GM19397 (cell line): Measurements from ENCODE around the gene SIAH3.
"Not testable (repeated sequence)": the region's sequence is repeated elsewhere in the genome, so short reads cannot be mapped to it uniquely, and the experiment has no call there.

Source experiments
- ATAC-seq: cut with Tn5 transposase; IDR thresholded peaks from one replicate; pipeline ENCODE4 v1.9.1; 2021; ENCODE audit warnings: mild to moderate bottlenecking, moderate library complexity; ENCODE audit not compliant: unreplicated experiment

Gene SIAH3

DNA sequence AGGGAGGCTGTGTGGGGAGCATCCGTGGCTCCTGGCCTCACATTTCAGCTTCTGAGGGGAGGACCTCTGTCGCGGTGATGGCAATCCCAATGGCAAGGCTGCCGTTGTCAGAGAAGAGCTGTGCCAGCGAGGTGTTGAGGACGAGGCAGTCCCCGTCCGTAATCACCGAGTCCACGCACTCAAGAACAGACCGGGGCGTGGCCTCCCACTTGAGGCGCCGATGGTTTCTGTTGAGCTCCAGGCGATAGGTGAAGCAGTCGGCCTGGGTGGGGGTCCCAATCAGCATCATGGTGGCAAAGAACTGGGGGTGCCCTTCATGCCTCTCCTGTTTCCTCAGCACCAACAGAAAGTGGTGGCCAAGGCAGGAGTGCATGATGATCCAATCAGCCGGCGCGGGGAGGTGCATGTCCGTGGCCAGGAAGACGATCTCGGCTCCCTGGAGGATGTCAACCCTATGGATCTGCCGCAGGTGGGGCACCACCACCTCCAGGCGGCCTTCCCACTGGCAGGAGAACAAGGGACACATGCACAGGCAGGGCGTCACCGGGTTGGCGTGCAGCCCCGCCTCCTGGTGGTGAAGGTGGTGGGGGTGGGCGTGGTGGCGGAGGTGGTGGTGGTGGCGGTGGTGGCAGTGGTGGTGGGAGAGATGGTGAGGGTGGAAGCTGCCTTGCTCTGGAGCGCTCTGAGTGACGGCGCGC is 68.1 kb downstream of the SIAH3 start:
- ATAC-seq = no peak

DNA sequence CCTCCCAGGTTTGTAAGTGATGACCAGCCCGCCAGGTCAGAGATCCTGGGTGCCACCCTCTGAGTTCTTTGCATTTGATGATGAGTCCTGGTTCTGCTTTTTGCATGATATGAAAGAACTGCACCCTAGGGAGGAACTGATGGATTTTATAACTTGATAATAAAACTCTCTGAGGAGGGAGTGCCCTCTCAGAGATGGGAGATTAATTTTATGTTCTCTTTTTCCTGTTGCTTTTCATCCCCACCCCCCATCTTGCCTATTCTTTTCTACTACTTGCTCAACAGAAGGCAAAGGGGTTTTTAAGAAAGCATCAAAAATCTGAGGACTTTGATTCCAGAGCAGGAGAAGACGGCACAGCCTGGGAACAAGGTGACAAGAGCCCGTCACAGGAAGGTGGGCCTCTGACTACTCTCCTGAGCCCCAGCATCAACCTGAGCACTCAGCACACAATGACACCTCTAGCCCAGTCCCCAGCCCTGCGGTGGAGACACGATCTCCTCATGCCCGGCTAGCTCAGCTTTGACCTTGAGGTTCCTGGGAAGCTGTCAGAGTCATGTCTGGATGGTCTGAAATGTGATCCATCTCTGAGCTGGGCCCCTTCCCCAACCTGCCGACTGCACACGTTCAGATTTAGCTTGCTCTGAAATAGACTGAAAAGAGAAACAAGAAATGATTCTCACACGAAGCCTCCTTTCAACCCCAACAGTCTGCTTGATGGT is 69.1 kb downstream of the SIAH3 start:
- ATAC-seq = no peak

- ATAC-seq = no peak
These were observed 69.8 kb downstream of the SIAH3 start for GRCh38 chr13:45781553-45782326.

DNA sequence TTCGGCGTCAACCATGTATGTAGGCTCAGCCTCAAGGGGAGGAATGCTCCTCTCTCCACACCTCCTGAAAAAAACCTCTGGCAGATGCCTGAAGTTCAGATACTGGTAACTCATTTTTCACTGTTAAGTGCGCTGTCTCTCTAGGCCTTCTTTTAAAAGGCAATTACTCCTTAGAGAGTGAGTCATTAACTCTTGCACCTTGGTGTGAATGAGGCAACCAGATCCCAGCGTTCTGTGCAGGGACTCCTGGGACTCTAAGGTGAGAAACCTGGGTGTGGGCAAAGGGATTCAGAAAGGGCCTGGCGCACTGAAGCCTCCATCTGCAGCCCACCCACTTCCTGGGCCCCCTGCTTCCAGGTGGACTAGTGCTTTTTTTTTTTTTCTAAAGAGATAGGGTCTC is 71.7 kb downstream of the SIAH3 start:
- ATAC-seq = no peak

GRCh38 chr13:45778882-45779281 is 72.7 kb downstream of the SIAH3 start:
- no peak for ATAC-seq

GRCh38 chr13:45776748-45777147 is 74.8 kb downstream of the SIAH3 start:
- no peak for ATAC-seq

GRCh38 chr13:45775401-45775963 is 76.1 kb downstream of the SIAH3 start:
- ATAC-seq = no peak

GRCh38 chr13:45773944-45774343 is 77.6 kb downstream of the SIAH3 start:
- ATAC-seq = no peak

GRCh38 chr13:45773236-45773635 is 78.3 kb downstream of the SIAH3 start:
- ATAC-seq = no peak

- no peak for ATAC-seq
These were observed 80.7 kb downstream of the SIAH3 start for GRCh38 chr13:45770886-45771285.

GRCh38 chr13:45768656-45769479 is 82.7 kb downstream of the SIAH3 start:
- no peak for ATAC-seq

DNA sequence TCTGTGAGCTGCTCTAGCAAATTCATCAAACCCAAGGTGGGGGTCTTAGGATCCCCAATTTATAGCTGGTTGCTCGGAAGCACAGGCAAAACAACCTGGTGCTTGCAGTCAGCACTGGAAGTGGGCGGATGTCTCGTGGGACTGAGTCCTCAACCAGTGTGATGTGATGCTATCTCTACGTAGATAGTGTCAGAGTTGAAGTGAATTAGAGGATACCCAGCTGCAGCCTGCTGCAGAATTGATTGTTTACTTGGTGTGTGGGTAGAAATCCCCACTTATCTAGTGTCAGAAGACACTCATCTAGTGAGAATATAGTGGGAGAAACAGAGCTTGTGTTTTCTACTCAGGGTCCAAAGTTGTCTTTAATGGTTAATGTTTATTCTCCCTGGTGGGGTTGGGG is 86.1 kb downstream of the SIAH3 start:
- no peak for ATAC-seq

DNA sequence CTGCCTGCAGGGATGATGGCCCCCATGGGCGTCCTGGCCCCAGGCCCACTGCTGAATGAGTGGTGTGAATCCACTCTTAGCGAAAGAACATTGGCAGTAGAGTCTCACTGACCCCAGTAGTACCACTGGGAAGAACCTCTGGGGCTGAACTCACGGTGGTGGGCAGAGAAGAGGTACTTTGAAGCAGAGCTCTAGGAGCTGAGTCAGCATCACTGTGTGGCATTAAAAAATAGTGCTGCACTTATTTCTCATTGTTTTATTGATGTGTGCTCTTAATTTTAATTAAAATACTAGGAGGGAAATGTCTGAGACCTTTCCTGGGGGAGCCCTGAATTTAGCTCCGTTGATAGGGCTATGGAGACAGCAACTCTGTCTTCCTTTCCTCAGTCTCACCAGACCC is 88.1 kb downstream of the SIAH3 start:
- no peak for ATAC-seq

DNA sequence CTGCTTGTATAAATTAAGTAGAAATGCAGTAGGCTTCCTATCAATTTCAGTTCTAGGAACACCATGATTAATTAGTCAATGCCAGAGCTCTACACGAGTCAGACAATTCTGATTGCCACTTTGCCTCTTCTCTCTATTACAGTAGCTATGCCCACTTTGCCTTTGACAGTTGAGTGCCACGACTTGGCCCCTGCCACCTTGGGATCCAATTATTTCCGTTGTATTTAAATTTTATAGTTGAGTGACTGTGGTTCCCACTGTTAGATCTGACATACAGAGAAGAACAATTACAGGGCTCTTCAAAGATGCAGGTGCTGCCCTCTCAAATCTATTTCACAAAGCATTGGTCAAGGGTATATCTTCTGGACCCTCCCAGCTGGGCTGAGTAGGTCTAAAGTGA is 94.0 kb downstream of the SIAH3 start:
- not testable (repeated sequence) for ATAC-seq

DNA sequence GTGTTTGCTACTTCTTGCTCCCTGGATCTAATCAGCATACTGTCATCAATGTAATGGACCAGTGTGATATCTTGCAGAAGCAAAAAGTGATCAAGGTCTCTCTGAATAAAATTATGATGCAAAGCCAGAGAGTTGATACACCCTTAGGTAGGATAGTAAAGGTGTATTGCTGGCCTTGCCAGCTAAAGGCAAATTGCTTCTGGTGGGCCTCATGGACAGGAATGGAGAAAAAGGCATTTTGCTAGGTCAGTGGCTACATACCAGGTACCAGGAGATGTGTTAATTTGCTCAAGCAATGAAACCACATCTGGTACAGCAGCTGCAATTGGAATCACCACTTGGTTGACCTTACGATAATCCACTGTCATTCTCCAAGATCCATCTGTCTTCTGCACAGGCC is 95.1 kb downstream of the SIAH3 start:
- ATAC-seq = not testable (repeated sequence)

GRCh38 chr13:45752510-45752909 is 99.0 kb downstream of the SIAH3 start:
- ATAC-seq = no peak

- ATAC-seq = no peak
These were observed 99.7 kb downstream of the SIAH3 start for GRCh38 chr13:45751885-45752284.

DNA sequence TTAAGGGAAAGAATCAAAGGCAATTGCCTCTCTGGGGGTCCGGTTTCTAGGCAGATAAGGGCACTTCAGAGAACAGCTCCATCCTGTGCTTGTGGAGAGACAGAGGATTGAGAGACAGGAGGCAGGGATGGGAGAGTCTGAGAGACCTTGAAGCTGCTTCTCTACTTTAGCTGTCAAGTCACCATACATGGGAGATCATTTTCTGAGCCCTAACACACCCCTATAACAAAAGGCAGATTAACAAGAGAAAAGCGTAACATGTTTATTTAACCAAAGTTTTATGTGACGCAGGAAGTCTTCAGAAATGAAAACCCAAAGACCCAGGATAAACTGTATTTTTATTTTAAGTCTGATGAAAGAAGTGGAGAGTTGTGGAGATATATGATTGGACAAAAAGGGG is 101.0 kb downstream of the SIAH3 start:
- no peak for ATAC-seq

DNA sequence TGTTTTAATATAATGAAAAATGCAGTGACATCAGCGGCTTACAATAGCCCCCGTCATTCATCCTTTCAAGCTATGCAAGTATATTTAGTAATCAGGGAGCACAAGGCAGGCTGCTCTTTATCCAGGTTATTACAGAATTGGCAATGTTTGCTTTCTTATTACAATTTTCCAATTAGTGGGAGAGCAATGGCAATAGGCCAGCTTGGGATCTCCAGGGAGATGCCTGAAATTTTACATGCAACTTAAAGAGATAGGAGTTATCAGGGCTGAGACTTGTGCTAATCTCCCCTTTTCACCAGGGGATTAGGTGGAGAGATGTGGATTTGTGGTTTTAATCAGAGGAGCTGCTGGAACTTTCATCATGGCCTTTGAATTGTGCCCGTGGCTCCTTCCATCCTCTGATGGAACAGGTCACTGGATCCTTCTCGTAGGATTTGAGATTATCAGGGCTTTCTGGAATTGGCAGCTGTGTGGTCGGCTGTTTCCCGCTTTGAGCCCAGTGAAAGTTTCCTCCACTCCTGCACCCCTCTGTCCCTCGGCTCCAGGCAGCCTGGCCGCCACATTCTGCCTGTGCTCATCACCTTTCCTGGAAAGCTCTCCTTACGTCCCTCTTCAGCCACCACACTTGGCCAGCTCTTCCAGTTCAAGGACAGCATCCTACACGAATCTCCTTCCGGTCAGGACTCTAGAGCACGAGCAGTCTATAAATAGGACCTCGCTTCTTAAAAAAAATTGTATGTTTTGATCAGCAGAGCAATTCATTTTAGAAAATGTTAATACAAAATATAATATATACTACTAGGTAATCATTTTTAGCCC is 102.4 kb downstream of the SIAH3 start:
- no peak for ATAC-seq

DNA sequence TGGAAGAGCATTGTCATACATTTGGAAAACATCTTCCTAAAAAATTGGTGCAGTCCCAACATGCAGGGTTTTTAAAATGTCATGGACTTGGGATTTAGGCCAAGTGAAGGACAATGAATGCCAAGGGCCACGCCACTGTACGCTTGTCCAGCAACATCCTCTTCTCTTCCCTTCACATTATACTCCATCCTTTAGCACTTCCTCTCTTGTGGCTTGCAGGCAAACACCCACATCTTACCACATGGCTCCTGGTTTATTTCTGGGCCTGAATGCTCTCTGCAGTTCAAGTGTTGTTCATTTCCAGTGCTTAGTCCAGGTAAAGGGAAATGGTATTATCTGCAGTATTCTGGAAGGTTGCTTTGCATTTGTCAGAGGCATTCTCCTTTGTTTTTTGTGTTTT is 104.5 kb downstream of the SIAH3 start:
- no peak for ATAC-seq
